K562 (cell line): Measurements from ENCODE around the gene DTX3. TPM values are rescaled to one million over a fixed set of nuclear protein-coding genes. Genes with fewer than 3 reads are reported as not detected.

ENCODE experiments used
- ATAC-seq: fragments of 200-7000 bp; cut with Tn5 transposase; 3 replicates; pipeline ENCODE4 v1.9.1; 2020; ENCODE audit warnings: moderate library complexity
- BruUV-seq: library from RNA; stranded (reverse); fragments of 400-500 nt; replicated peaks from 2 replicates; lab custom pipeline; 2021; lab: Mats Ljungman, UMichigan
- CTCF ChIA-PET: fragments of 300-600 bp; formaldehyde crosslinking; extraction: SDS; loops from one replicate; lab custom pipeline; 2021; ENCODE audit warnings: low intra/inter-chr PET ratio; lab: Yijun Ruan, JAX
- POLR2A ChIA-PET: fragments of 300-600, 350-650 bp; sonication (Branson Sonifier 250); formaldehyde crosslinking; extraction: SDS; loops from one replicate; lab custom pipeline; 2021; ENCODE audit warnings: antibody characterized with exemption, inconsistent platforms; lab: Yijun Ruan, JAX
- DNase-seq, 4 experiments: peaks; one replicate each; pipeline versions ENCODE4 v3.0.0 to v3.0.0-alpha.2; 2011 to 2018; ENCODE audit warnings: low spot score in 3 of 4, mixed read lengths in 3 of 4; ENCODE audit errors: extremely low read depth in 1 of 4
- FAIRE-seq: peaks from 2 replicates; lab custom pipeline; 2011; peaks lifted over from hg19 to GRCh38; lab: Jason Lieb, UNC
- H2AFZ ChIP-seq: 2 replicates; pipeline ENCODE4 v1.6.0; 2011; ENCODE audit warnings: low read depth, low read length, control low read depth, inconsistent platforms
- H3K27ac ChIP-seq: fragments of 200-600 bp; 3 replicates; pipeline ENCODE4 v1.8.0; 2011; ENCODE audit warnings: low read depth, mild to moderate bottlenecking, control low read depth, inconsistent platforms, low read length, moderate library complexity, mixed read lengths; ENCODE audit errors: extremely low read depth
- H3K27me3 ChIP-seq, 2 experiments: fragments of 300-600 bp in 1 of 2; 2 replicates in 1 of 2; 3 replicates in 1 of 2; pipeline versions ENCODE4 v1.6.0 to v1.8.0; 2011; ENCODE audit warnings: inconsistent platforms in 2 of 2, low read length in 2 of 2, mild to moderate bottlenecking in 1 of 2, mixed read lengths in 1 of 2, moderate library complexity in 1 of 2; ENCODE audit not compliant: control insufficient read depth in 2 of 2, insufficient read depth in 2 of 2
- H3K36me3 ChIP-seq: fragments of 300-600 bp; 3 replicates; pipeline ENCODE4 v1.8.0; 2011; ENCODE audit warnings: mild to moderate bottlenecking, low read length, inconsistent platforms; ENCODE audit not compliant: control insufficient read depth, insufficient read depth
- H3K4me1 ChIP-seq, 2 experiments: fragments of 200-600 bp in 1 of 2; replicated peaks in 1 of 2; 2 replicates in 1 of 2; 3 replicates in 1 of 2; pipeline versions ENCODE4 v1.5.1 to v1.8.0; 2011; ENCODE audit warnings: inconsistent platforms in 2 of 2, low read length in 2 of 2, mild to moderate bottlenecking in 1 of 2, mixed read lengths in 1 of 2, moderate library complexity in 1 of 2; ENCODE audit not compliant: control insufficient read depth in 2 of 2, insufficient read depth in 2 of 2
- H3K4me2 ChIP-seq: 2 replicates; pipeline ENCODE4 v1.6.1; 2011; ENCODE audit warnings: low read length, control low read depth, inconsistent platforms, mixed read lengths; ENCODE audit not compliant: insufficient read depth
- H3K4me3 ChIP-seq: fragments of 200-600 bp; sonication (generic), shearing (Covaris generic); 2 replicates; pipeline ENCODE4 v1.5.1; 2016; ENCODE audit warnings: control low read depth, inconsistent platforms
- H3K79me2 ChIP-seq: fragments of 200-600 bp; 3 replicates; pipeline ENCODE4 v1.8.0; 2011; ENCODE audit warnings: low read length, inconsistent platforms; ENCODE audit not compliant: control insufficient read depth, insufficient read depth
- H3K9ac ChIP-seq, 2 experiments: 2 replicates each; pipeline versions ENCODE4 v1.6.0 to v1.6.1; 2011; ENCODE audit warnings: low read depth in 2 of 2, low read length in 2 of 2, control low read depth in 1 of 2, inconsistent platforms in 1 of 2, mild to moderate bottlenecking in 1 of 2, mixed read lengths in 1 of 2; ENCODE audit not compliant: insufficient read depth in 1 of 2
- H3K9me1 ChIP-seq: one replicate; pipeline ENCODE4 v1.6.0; 2011; ENCODE audit warnings: inconsistent platforms, mild to moderate bottlenecking, low read length, moderate library complexity; ENCODE audit not compliant: control insufficient read depth, insufficient read depth
- H3K9me3 ChIP-seq: replicated peaks from 2 replicates; pipeline ENCODE4 v1.5.1; 2011; ENCODE audit warnings: low read depth, low read length, inconsistent platforms; ENCODE audit not compliant: control insufficient read depth, insufficient read depth
- H4K20me1 ChIP-seq: replicated peaks from 2 replicates; pipeline ENCODE4 v1.6.1; 2011; ENCODE audit warnings: low read length, inconsistent platforms, mixed read lengths; ENCODE audit not compliant: control insufficient read depth, insufficient read depth
- CBFA2T2 ChIP-seq: fragments of 450-650 bp; conservative IDR thresholded peaks from 2 replicates; pipeline ENCODE4 v1.6.1; 2017; ENCODE audit warnings: mild to moderate bottlenecking
- DACH1 ChIP-seq: fragments of 450-650 bp; IDR thresholded peaks from 2 replicates; pipeline ENCODE4 v1.6.1; 2018; ENCODE audit not compliant: partially characterized antibody
- ESRRA ChIP-seq: fragments of 450-650 bp; IDR thresholded peaks from 2 replicates; pipeline ENCODE4 v1.6.1; 2014; ENCODE audit warnings: low read depth, mild to moderate bottlenecking, moderate library complexity, borderline replicate concordance
- ETV5 ChIP-seq: sonication (generic); formaldehyde crosslinking; IDR thresholded peaks from 2 replicates; pipeline ENCODE4 v1.4.0; 2020; ENCODE audit warnings: low read depth, mild to moderate bottlenecking, missing genetic modification reagents
- NEUROD1 ChIP-seq: fragments of 150-350 bp; IDR thresholded peaks from 2 replicates; pipeline ENCODE4 v1.6.1; 2014; ENCODE audit warnings: borderline replicate concordance, low read length, low read depth; ENCODE audit not compliant: partially characterized antibody
- PTTG1 ChIP-seq: fragments of 450-650 bp; IDR thresholded peaks from 2 replicates; pipeline ENCODE4 v1.6.1; 2016; ENCODE audit warnings: low read depth, mild to moderate bottlenecking, missing genetic modification characterization, missing compliant biosample characterization
- UBTF ChIP-seq, 2 experiments: IDR thresholded peaks; 2 replicates each; pipeline ENCODE4 v1.6.1; 2012; ENCODE audit warnings: improper control_type of control experiment in 2 of 2, low read depth in 2 of 2, low read length in 2 of 2, borderline replicate concordance in 1 of 2
- ZBTB5 ChIP-seq: fragments of 450-650 bp; IDR thresholded peaks from 2 replicates; pipeline ENCODE4 v1.6.1; 2017; ENCODE audit warnings: antibody characterized with exemption
- ZNF232 ChIP-seq: sonication (generic); formaldehyde crosslinking; IDR thresholded peaks from 2 replicates; pipeline ENCODE4 v1.8.0; 2022; ENCODE audit warnings: mild to moderate bottlenecking, missing genetic modification reagents
- ZNF699 ChIP-seq: fragments of 250-450 bp; sonication (Bioruptor Pico); IDR thresholded peaks from 2 replicates; pipeline ENCODE4 v1.8.0; 2021; ENCODE audit warnings: mild to moderate bottlenecking, moderate library complexity; ENCODE audit not compliant: insufficient replicate concordance
- WGBS: fragments of 100-300 bp; shearing (Covaris generic); methylation state at CpG from one replicate; pipeline ENCODE4 v1.1.6; 2016; ENCODE audit warnings: low coverage, mixed read lengths; ENCODE audit not compliant: insufficient coverage; ENCODE audit errors: missing lambda C conversion rate; 5-methylcytosine and 5-hydroxymethylcytosine counted together
- in situ Hi-C: fragments of 300-500 bp; cut with MboI; formaldehyde crosslinking; loops from 4 replicates; pipeline ENCODE4 v1.15.0; 2018; ENCODE audit warnings: inconsistent platforms, mixed read lengths
- intact Hi-C: fragments of 100-400 bp; cut with micrococcal nuclease; formaldehyde crosslinking; loops from 2 replicates; pipeline ENCODE4 v1.14.2; 2022
- polyA plus RNA-seq, 8 experiments: library from polyadenylated mRNA; depleted of rRNA in 4 of 8; stranded (reverse) in 5 of 8; unstranded in 3 of 8; fragments of >200 nt; fragmentation: Nextera tagmentation in 2 of 8; fragmentation: Illumina TruSeq in 1 of 8; extraction: Ambion mirVana in 2 of 8; extraction: Trizol in 1 of 8; gene quantifications; 2 replicates each; pipeline versions ENCODE4 v1.2.1 to v1.2.3, GENCODE V29; 2011 to 2014; ENCODE audit warnings: inconsistent platforms in 1 of 8, missing spikeins in 1 of 8
- total RNA-seq, 7 experiments: library from RNA; depleted of rRNA in 6 of 7; stranded (reverse); fragments of >200 nt in 6 of 7; fragmentation: Illumina TruSeq in 2 of 7; extraction: Trizol in 2 of 7; gene quantifications; 2 replicates each; pipeline versions ENCODE4 v1.2.1 to v1.2.3, GENCODE V29; 2011 to 2021; ENCODE audit warnings: low replicate concordance in 1 of 7

Gene DTX3
- total and polyA plus RNA-seq, 9 of the 15 experiments (the other 6 are each of a cell fraction or from before 2014, with no cell fraction given): 0.03 to 0.09 (median 0.06) TPM; not detected in 6

- WGBS: 73% methylated on average over 11 of the region's 11 CpGs
- in situ Hi-C loops (no loop called here), intact Hi-C loops (no loop called here)
Observed at GRCh38 chr12:57614948-57615500, 10.4 kb downstream of the DTX3 start.

More at GRCh38 chr12:57614948-57615500, 10.4 kb downstream of the DTX3 start:
- CTCF ChIA-PET: no interaction called here
- H3K9me1 ChIP-seq: peaks cover 4% of the 10 kb centered on the region
- no peaks in the 10 kb centered on the region for H4K20me1 ChIP-seq
- H3K27me3 ChIP-seq: no peaks in the 10 kb centered on the region
- POLR2A ChIA-PET: interaction anchor here (1.0 to 2.4 kb wide), 6 partner anchors 15 to 118 kb away, joined by 3 to 10 read pairs (median 4); partner anchors contain the start of gene DDIT3
- H2AFZ ChIP-seq: no peak overlapping the region
- H3K4me3 ChIP-seq: no peak overlapping the region
- FAIRE-seq (no peak), ATAC-seq (no peak), DNase-seq (no peak)
- H3K9ac ChIP-seq: no peak overlapping the region; a peak in 1 of 4 replicates
- no peak overlapping the region for H3K27ac ChIP-seq
- peaks cover 46 to 57% of the 10 kb centered on the region in 2 experiments for H3K4me1 ChIP-seq
- peaks cover 2% of the 10 kb centered on the region; the same call in 2 of the 3 replicates for H3K79me2 ChIP-seq
- H3K4me2 ChIP-seq: no peak overlapping the region
- no TSS peak for BruUV-seq
- TF ChIP-seq DACH1 (no peak), ZNF232 (CRISPR knock-in tag) (no peak), UBTF (IDR thresholded peaks at IDR 0.05; ENCODE audit: borderline replicate concordance in 1 of 2, low read depth in 2 of 2, low read length in 2 of 2) (no peak), ESRRA (no peak), ZBTB5 (no peak), PTTG1 (no peak), CBFA2T2 (no peak), ETV5 (no peak), NEUROD1 (no peak), ZNF699 (CRISPR knock-in tag) (no peak)
- peaks cover 16% of the 10 kb centered on the region; the same call in 2 of the 3 replicates for H3K36me3 ChIP-seq
- H3K9me3 ChIP-seq: no peaks in the 10 kb centered on the region
